NOMO-1 (cell line): Measurements from ENCODE around the gene ZG16B.
A peak's percentile ranks its signal among the peaks of the same experiment; 100 is the strongest.

Source experiments
- DNase-seq, 2 experiments: peaks; one replicate each; lab custom pipeline; 2025; ENCODE audit not compliant: unreplicated experiment in 2 of 2; lab: John Stamatoyannopoulos, UW

ZG16B gene

DNA sequence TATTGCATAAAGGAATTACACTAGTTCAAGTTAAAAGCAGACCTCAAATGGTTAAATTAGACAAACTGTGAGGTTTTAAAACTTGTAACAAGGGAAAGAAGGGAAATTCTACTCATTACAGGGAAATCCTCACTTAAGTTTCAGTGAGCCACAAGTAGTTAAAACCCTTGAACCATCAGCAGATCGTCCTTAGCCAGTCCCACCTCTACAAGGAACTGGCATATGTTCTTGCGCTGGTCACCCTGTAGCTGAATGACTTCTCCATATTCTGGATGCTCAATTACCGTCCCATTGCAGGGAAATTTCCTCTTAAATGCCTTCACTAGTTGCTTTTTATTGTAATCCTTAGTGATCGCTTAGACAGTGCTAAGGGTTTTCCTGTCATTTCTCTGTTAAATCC, 7.6 kb upstream of the ZG16B start:
- no peak for DNase-seq

- no peak for DNase-seq
Observed at GRCh38 chr16:2824626-2825025, 5.5 kb upstream of the ZG16B start.

DNA sequence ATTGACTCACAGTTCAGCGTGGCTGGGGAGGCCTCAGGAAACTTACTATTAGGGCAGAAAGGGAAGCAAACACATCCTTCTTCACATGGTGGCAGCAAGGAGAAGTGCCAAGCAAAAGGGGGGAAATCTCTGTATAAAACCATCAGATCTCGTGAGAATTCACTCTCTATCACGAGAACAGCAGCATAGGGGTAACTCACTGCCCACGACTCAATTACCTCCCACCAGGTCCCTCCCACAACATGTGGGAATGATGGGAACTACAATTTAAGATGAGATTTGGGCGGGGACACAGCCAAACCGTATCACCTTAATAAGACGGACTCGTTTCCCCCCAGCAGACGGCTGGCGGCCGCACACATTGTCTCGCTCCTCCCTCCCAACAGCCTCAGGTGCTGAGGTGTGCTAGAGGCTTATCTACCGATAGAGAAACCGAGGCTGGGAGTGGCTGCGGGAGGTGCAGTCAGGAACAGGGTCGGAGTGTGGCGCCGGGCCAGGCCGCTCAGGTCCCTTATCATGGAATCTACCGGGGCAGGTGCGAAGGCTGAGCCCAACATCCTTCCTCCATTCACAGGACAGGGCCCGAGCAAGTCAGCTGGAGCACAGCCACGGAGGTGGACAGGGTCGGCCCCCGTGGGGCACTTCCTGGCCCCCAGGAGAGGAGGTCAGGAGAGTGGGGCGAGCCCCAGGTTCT, 4.9 kb upstream of the ZG16B start:
- no peak for DNase-seq

- DNase-seq = no peak
Observed at GRCh38 chr16:2825906-2826305, 4.2 kb upstream of the ZG16B start.

GRCh38 chr16:2826591-2827373, 3.3 kb upstream of the ZG16B start:
- DNase-seq = no peak

GRCh38 chr16:2827374-2827791, 2.7 kb upstream of the ZG16B start:
- no peak for DNase-seq

GRCh38 chr16:2827831-2828520, 2.1 kb upstream of the ZG16B start:
- no peak for DNase-seq

DNA sequence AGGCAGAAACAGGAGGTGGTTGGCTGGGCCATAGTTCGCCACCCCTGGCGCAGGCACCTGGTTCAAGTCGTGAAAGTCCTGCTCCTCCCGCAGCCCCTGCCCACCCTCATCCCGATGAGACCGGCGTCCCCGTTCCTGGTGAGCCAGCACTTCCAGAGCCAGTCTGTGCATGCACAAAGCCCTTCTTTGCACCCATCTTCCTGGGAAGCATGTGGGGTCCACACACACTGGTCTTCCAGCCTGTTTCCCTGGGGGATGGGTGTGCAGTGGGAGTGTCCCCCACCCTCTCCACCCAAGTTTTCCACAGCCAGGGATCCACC, 1.6 kb upstream of the ZG16B start:
- DNase-seq = no peak

- DNase-seq = no peak
Observed at GRCh38 chr16:2828876-2829430, 1.1 kb upstream of the ZG16B start.

DNA sequence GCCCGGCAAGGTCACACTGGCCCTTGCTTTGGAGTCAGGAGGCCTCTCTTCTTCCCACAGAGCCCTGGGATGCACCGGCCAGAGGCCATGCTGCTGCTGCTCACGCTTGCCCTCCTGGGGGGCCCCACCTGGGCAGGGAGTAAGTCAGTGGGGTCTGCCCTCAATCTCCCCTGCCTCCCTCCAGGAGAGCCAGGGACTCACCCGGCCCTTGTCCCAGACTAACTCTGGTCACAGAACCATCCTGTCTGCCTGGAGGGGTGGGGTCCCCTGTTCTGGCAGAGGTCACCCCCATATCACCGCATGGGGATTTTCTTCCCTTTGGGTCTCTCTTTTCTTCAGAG, 222 bp downstream of the ZG16B start:
- DNase-seq = no peak

GRCh38 chr16:2831203-2831602, 1.1 kb downstream of the ZG16B start:
- no peak for DNase-seq

DNA sequence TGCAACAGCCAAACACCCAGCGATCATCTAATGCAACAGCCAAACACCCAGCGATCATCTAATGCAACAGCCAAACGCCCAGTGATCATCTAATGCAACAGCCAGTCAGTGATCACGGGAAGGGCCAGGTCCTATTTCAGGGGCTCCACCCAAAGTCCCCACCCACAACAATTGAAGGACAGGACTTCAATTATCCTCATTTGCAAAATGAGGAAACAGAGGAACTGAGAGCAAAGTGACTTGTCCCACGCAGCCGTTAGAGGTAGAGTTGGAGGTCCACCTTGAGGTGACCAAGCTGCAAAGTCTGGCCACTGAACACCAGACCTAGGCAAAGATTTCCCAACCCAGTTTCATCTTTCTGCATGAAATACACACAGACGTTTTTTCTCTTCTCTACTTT, 3.7 kb downstream of the ZG16B start:
- DNase-seq = peak; percentile 36 to 57

- DNase-seq = no peak
Observed at GRCh38 chr16:2834968-2835367, 4.9 kb downstream of the ZG16B start.

DNA sequence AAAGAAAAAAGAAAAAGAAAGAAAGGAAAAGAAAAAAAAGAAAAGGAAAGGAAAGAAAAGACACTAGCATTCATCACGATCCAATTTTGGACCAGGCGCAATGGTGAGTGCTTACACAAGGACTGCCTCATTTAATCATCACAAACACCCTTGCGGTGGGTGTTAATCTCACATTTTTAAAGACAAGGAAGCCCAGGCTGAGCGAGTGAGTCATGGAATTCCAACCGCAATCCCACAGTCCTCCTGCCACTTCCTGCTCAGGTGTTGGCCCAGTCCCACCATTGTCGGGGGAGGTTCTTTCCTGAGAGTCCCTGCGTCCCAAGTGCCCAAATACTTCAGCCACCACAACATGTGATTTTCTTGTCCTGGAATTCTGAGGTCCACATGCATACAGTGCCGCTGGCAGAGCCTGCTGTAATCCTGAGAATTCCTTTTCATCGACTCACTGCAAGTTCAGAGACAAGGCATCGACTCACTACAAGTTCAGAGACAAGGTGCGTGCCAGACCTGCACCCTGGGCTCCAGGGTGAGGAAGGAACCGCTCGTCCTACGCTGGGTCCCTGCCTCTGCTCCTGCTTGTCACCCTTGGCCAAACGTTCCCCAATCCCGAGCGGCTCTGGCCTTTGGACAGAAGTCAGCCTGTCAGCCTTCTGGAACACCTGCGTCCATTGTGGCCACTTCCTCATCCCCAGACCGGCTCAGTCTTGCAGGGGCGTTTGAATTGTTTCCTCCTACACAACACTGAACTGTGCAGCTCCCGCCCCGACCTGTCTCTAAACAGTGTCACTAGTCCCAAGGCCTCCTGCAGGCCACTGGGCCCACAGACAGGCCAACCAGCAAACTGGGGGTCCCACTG, 5.8 kb downstream of the ZG16B start:
- peak in 1 of 2 experiments; percentile 12 for DNase-seq

GRCh38 chr16:2836646-2837508, 6.8 kb downstream of the ZG16B start:
- DNase-seq = no peak

- peak; percentile 46 to 52 for DNase-seq
Observed at GRCh38 chr16:2838928-2839327, 8.8 kb downstream of the ZG16B start.

DNA sequence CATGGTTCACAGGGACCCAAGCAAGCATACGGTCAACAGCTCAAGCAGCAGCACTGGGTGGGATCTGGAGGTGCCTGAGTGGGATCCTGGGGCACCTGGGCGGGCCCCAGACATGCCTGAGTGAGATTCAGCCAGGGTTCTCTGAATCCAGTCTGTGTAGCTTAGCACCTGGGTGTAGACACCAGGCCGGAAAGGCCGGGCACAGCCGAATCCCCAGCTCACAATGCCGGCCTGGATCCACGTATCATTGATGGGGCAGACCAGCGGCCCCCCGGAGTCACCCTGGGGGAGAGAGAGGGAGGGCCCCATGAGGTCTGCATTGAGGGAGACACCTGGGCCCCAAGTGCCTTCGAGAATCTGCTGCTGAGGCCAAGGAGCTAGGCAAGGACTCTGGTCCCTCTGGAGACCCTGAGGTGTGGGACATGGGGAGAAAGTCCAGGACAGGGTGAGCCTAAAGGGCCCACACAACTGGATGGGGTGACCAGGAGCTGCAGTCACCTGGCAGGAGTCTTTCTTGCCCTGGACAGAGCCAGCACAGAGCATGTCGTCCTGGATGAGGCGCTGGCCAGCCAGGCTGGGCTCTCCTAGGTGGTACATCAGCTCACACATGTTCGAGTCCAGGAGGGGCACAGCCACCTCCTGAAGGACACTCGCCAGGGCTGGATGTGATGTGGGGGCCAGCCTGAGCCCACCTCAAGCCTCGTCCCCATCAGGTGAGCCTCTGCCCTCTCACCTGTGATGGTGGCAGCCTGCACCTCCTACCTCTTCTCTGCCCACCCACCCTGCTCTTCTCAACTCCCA, 9.7 kb downstream of the ZG16B start:
- DNase-seq = no peak

GRCh38 chr16:2840914-2841313, 10.8 kb downstream of the ZG16B start:
- DNase-seq = no peak
